ENCODE results near the gene GGN. TPM values are rescaled to one million over a fixed set of nuclear protein-coding genes. Genes with fewer than 3 reads are reported as not detected.
"Not testable (repeated sequence)": the region's sequence is repeated elsewhere in the genome, so short reads cannot be mapped to it uniquely, and the experiment has no call there.

The GGN gene
- total RNA-seq, 1 donor from 2014 or later, result 0.31 TPM

DNA sequence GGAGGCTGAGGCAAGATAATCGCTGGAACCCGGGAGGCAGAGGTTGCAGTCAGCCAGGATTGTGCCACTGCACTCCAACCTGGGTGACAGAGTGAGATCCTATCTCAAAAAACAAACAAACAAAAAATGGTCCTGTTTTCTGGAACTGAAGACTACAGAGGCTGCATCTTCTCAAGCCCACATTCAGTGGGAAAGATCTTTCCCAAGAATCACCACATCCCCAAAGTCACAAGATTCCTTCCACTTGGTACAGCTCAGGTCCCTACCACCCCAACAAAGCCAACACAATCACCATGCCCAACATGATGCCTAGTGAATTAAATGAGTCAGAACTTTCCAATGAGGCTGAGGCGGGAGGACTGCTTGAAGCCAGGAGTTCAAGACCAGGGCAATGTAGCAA, 37.0 kb downstream of the GGN start:
- no peak for ATAC-seq

DNA sequence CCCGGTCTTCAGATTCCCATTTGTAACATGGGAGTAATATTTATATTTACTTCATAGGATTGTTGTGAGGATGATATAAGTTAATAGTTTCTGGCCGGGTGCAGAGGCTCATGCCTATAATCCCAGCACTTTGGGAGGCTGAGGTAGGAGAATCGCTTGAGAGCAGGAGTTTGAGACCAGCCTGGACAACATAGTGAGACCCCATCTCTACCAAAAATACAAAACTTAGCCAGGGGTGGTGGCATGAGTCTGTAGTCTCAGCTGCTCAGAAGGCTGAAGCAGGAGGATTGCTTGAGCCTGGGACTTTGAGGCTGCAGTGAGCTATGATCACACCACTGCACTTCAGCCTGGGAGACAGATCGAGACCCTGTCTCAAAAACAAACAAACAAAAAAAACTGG, 41.0 kb downstream of the GGN start:
- intact Hi-C loops (cut with DNase I), result no loop called here
- DNase-seq (ENCODE audit: low spot score) (no peak), ATAC-seq (no peak)

More for the DNA sequence above, 37.0 kb downstream of the GGN start:
- intact Hi-C loops (cut with DNase I), result no loop called here
- DNase-seq (ENCODE audit: low spot score), result no peak

DNA sequence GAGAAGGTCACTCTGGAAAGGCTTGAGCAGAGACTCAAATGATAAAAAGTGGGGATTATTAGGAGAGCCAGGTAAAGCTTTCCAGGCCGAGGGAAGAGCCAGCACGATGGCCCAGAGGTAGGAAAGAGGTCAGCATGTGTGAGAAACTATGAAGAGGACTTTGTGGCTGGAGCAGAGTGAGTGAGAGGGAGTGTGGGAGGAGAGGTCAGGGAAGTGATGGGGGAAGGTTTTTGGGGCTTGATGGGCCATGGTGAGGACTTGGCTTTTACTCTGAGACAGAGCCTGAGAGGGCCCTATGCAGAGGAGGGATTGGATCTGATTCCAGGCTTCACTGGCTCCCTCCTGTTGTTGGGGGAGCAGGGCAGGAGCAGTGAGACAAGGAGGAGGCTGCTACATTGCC, 46.9 kb downstream of the GGN start:
- no peak for ATAC-seq
- no peak for DNase-seq (ENCODE audit: low spot score)
- intact Hi-C loops (cut with DNase I), result no loop called here

DNA sequence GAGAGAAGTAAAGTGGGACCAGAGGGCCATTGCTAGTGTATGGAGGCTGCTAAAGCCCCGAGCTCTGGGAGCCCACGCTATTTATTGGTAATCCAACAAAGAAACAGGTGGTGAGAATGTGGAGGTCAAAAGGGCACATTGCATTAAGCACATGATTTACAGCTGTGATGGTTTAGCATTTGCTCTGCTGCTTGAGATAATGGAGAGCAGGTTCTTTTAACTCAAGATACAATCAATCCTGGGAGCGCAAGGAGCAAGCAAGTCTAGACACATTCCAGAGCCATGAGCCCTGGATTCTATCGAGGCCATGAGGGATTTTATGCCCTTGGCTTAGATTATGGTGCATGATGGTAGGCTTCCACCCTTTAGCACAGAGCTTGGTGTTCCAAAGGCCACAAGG, 48.8 kb downstream of the GGN start:
- ATAC-seq; intact Hi-C loops (cut with DNase I); DNase-seq (ENCODE audit: low spot score): not testable (repeated sequence)

DNA sequence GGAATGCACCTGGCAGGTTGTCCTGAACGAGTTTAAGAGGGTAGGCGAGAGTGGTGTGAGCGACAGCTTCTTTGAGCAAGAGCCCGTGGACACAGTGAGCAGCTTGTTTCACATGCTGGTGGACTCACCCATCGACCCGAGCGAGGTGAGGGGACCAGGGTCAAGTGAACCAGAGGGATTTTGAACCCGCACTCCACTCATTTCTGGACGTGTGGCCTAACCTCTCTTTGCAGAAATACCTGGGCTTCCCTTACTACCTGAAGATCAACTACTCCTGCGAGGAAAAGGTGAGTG, 50.5 kb downstream of the GGN start:
- ATAC-seq, result no peak
- no peak for DNase-seq (ENCODE audit: low spot score)
- intact Hi-C loops (cut with DNase I), result no loop called here

DNA sequence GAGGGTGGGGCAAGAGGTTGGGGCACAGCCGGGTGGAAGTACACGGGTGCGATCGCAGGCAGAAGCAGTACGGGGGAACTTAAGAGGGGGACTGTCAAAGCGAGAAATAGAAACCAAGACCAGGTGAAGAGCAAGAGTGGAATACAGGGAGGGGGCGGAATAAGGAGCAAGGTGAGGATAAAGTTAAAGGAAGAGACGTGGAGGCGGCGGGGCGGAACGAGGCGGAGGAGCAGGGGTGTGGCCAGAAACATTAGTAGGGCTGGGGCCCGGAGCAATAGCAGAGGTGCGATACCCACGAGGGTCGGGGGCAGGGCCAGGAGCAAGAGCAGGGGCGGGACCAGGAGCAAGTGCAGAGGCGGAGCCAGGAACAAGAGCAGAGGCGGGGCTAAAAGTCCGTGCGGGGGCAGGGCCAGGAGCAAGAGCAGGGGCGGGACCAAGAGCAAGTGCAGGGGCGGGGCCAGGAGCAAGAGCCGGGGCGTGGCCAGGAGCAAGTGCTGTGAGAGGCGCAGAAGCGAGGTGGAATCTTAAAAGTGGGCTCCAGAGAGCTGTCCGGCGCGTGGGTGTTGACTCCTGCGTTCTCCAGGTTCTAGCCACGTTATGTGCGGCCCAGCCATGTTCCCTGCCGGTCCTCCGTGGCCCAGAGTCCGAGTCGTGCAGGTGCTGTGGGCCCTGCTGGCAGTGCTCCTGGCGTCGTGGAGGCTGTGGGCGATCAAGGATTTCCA, 51.0 kb downstream of the GGN start:
- DNase-seq (ENCODE audit: low spot score), result peak; percentile 98
- ATAC-seq, result peak; percentile 87
- intact Hi-C loops (cut with DNase I), result no loop called here

DNA sequence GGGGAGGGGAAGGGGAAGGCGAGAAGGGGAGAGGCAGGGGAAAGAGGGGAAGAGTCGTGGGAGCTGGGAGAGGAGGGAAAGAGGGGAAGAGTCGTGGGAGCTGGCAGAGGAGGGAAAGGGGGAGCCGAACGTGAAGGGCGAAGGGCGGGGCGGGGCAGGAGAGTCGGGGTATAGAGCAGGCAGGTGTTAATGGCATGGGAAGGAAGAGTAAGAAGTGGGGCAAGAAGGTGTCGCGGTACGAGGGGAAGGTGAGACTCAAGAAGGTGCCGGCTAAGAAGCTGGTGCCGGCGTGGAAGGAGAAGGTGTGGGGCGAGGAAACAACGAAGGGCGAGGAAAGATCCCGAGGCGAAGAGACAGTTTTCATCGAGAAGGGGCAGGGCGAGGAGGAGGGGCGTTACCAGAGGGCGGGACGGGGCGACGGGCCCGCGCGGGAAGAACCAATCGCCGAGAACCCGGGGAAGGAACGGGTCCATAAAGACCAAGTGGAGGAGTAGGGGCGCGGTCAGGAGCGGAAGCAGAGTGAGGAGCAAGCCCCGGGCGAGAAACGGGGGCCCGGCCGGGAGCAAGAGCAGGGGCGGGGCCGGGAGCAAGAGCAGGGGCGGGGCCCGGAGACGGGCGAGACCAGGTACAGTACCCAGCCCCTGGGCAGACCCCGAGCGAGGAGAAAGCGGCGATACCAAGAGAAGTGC, 51.7 kb downstream of the GGN start:
- intact Hi-C loops (cut with DNase I), result loop anchor here (2.0 kb wide), 1 partner anchor 91 kb away; no protein-coding TSS in a partner anchor
- ATAC-seq, result peak; percentile 95
- DNase-seq (ENCODE audit: low spot score), result peak; percentile 97

Other genes starting within 250 kb of the GGN start
- gene DPF1, start 163.8 kb downstream of the GGN start, total RNA-seq, result not detected
- gene PPP1R14A, start 131.7 kb downstream of the GGN start, total RNA-seq, result 27.5 TPM
- 27.7 TPM for gene SPINT2, start 123.5 kb downstream of the GGN start, total RNA-seq
- 25.8 TPM for gene C19orf33, start 83.8 kb downstream of the GGN start, total RNA-seq
- 25.1 TPM for gene YIF1B, start 72.1 kb downstream of the GGN start, total RNA-seq
- 4.1 TPM for gene KCNK6, start 68.2 kb downstream of the GGN start, total RNA-seq
- 8.6 TPM for gene CATSPERG, start 52.2 kb downstream of the GGN start, total RNA-seq
- gene PSMD8, start 13.5 kb downstream of the GGN start, total RNA-seq, result 78.2 TPM
- gene SPRED3, start 663 bp upstream of the GGN start, total RNA-seq, result 2.3 TPM
- gene FAM98C, start 15.1 kb upstream of the GGN start, total RNA-seq, result 24.8 TPM
- 7.0 TPM for gene RASGRP4, start 38.2 kb upstream of the GGN start, total RNA-seq
- 14.4 TPM for gene RYR1, start 45.7 kb upstream of the GGN start, total RNA-seq
- gene MAP4K1, start 229.9 kb upstream of the GGN start, total RNA-seq, result 6.2 TPM
- gene EIF3K, start 231.2 kb upstream of the GGN start, total RNA-seq, result 168 TPM

Data from sciatic nerve (tissue), 2 donors.